Breast epithelium (tissue), 4 donors: Measurements from ENCODE around the gene BICC1. TPM values are rescaled to one million over a fixed set of nuclear protein-coding genes. Genes with fewer than 3 reads are reported as not detected.

ENCODE experiments used
- DNase-seq, 2 donors: peaks; one replicate each; pipeline ENCODE4 v3.0.0-alpha.2; 2019; ENCODE audit warnings: low spot score in 2 of 2
- H3K27ac ChIP-seq, 2 donors: fragments of 200-600 bp; sonication (generic) in 1 of 2; one replicate each; pipeline ENCODE4 v1.5.1; 2016 to 2019; ENCODE audit warnings: mild to moderate bottlenecking in 1 of 2
- H3K27me3 ChIP-seq, 2 donors: fragments of 200-600 bp; sonication (generic) in 1 of 2; one replicate each; pipeline versions ENCODE4 v1.5.1 to v1.6.0; 2017 to 2019; ENCODE audit warnings: control low read depth in 1 of 2, mild to moderate bottlenecking in 1 of 2
- H3K36me3 ChIP-seq: fragments of 200-600 bp; one replicate; pipeline ENCODE4 v1.5.1; 2019
- H3K4me1 ChIP-seq, 2 donors: fragments of 200-600 bp; sonication (generic); one replicate each; pipeline ENCODE4 v1.5.1; 2016 to 2019; ENCODE audit warnings: control low read depth in 1 of 2
- H3K4me3 ChIP-seq, 3 donors: fragments of 200-600 bp; sonication (generic); 1 replicate in 2 of 3; 2 replicates in 1 of 3; pipeline ENCODE4 v1.5.1; 2016 to 2019; ENCODE audit warnings: mild to moderate bottlenecking in 3 of 3, moderate library complexity in 2 of 3
- H3K9me3 ChIP-seq, 2 donors: fragments of 200-600 bp; sonication (generic) in 1 of 2; one replicate each; pipeline ENCODE4 v1.5.1; 2016 to 2019; ENCODE audit warnings: control low read depth in 1 of 2
- POLR2A ChIP-seq: fragments of 450-650 bp; IDR thresholded peaks from one replicate; pipeline ENCODE4 v1.6.1; 2016; ENCODE audit warnings: antibody characterized with exemption, mild to moderate bottlenecking, moderate library complexity
- POLR2AphosphoS5 ChIP-seq, 3 donors: sonication (generic); formaldehyde crosslinking; IDR thresholded peaks; one replicate each; pipeline ENCODE4 v1.6.1; 2017; ENCODE audit warnings: antibody characterized with exemption in 3 of 3
- intact Hi-C: fragments of 100-400 bp; cut with DNase I; formaldehyde crosslinking; loops from one replicate; pipeline ENCODE4 v1.15.1; 2023; ENCODE audit warnings: low total_unique reads
- total RNA-seq, 3 donors: library from RNA; depleted of rRNA; stranded (reverse); fragments of >200 nt; gene quantifications; one replicate each; pipeline ENCODE4 v1.1.0, GENCODE V29; 2016
- TF ChIP-seq, protein P1 (sequence below), 3 donors: fragments of 450-650 bp; IDR thresholded peaks; one replicate each; pipeline ENCODE4 v1.5.1; 2016 to 2017; ENCODE audit warnings: antibody characterized with exemption in 3 of 3, mild to moderate bottlenecking in 3 of 3, moderate library complexity in 3 of 3

The BICC1 gene
- total RNA-seq, 3 donors from 2014 or later, result 24.3 to 35.5 (median 26.2) TPM

DNA sequence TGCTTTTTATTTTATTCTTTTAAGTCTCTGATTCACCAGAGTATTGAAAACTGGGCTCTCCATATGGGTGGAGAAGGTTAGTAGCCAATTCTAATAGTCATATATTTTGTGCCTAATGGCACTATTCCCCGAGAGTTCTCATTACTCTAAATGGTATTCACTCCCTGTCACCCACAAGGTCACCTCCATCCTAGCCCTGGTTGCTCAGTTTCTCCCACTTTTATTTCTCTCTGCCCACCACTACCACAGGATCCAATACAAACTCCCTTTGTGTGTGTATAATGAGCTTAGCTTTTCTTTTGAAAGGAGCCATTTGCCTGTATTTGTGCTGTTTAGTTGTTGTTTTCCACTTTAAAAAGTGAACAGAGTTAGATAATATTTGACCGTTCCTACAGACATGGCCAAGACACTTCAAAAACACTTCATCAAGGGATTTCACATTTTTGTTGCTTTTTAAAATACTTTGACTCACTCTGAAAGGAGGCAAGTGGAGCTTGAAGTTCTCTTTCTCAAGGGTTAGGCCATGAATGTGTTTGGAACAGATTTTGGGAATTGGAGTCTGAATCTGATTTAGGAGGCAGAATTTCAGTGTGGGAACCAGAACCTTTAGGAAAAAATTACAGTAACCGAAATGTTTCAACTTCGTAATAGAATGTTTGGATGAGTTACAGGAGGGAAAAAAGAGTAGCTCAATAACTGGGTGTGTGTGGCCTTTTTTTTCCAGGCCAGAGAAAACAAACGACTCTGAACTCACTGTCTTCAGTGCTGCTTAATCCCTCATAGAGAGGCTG, 321.3 kb downstream of the BICC1 start:
- no peaks in the 10 kb centered on the region for H3K36me3 ChIP-seq
- H3K4me1 ChIP-seq, result no peaks in the 10 kb centered on the region
- TF ChIP-seq POLR2A (no peak), POLR2AphosphoS5 (IDR thresholded peaks at IDR 0.05) (no peak)
- TF ChIP-seq, protein P1, sequence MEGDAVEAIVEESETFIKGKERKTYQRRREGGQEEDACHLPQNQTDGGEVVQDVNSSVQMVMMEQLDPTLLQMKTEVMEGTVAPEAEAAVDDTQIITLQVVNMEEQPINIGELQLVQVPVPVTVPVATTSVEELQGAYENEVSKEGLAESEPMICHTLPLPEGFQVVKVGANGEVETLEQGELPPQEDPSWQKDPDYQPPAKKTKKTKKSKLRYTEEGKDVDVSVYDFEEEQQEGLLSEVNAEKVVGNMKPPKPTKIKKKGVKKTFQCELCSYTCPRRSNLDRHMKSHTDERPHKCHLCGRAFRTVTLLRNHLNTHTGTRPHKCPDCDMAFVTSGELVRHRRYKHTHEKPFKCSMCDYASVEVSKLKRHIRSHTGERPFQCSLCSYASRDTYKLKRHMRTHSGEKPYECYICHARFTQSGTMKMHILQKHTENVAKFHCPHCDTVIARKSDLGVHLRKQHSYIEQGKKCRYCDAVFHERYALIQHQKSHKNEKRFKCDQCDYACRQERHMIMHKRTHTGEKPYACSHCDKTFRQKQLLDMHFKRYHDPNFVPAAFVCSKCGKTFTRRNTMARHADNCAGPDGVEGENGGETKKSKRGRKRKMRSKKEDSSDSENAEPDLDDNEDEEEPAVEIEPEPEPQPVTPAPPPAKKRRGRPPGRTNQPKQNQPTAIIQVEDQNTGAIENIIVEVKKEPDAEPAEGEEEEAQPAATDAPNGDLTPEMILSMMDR (IDR thresholded peaks at IDR 0.05), result no peak
- no peak for DNase-seq
- H3K9me3 ChIP-seq, result no peaks in the 10 kb centered on the region
- intact Hi-C loops, result no loop called here
- H3K4me3 ChIP-seq, result no peak overlapping the region
- H3K27me3 ChIP-seq, result no peaks in the 10 kb centered on the region
- peak overlapping the region; percentile 4 to 13 for H3K27ac ChIP-seq

GRCh38 chr10:58836176-58836700, 323.6 kb downstream of the BICC1 start:
- DNase-seq, result no peak
- Histone ChIP-seq H3K4me3 (no peak overlapping the region), H3K9me3 (no peaks in the 10 kb centered on the region), H3K27me3 (no peaks in the 10 kb centered on the region), H3K27ac (no peak overlapping the region), H3K36me3 (no peaks in the 10 kb centered on the region), H3K4me1 (no peaks in the 10 kb centered on the region)
- no peak for TF ChIP-seq POLR2AphosphoS5 (IDR thresholded peaks at IDR 0.05)
- intact Hi-C loops, result no loop called here

DNA sequence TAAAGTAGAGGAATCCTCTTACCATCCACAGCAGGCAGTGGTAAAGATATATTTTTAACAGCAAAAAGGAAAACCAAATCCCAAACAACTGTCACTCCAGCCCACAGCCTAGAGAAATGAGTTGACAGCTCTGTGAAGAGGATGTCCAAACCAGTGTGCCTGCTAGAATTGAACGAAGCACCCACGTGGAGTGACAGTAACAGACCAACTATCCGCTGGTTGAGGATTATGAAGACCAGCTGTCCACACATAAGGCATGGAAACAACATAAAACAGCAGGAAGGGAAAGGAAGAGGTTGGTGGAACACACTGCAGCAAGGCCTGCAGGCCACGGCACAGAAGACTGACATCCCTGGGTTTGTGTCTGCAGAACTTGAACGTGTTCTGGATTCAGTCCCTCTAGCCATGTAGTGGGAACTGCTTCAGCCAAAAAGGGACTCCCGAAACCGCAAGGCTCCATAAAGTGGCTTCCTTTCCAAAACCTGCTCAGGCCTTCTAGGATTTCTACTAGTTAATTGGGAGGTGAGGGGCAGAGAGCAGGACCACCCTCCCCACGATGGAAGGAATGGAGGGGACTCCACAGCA, 324.4 kb downstream of the BICC1 start:
- DNase-seq, result no peak
- Histone ChIP-seq H3K27ac (no peak overlapping the region), H3K4me3 (no peak overlapping the region), H3K4me1 (no peaks in the 10 kb centered on the region), H3K27me3 (no peaks in the 10 kb centered on the region), H3K36me3 (no peaks in the 10 kb centered on the region), H3K9me3 (no peaks in the 10 kb centered on the region)
- intact Hi-C loops, result no loop called here
- TF ChIP-seq, protein P1 (IDR thresholded peaks at IDR 0.05), result no peak
- no peak for TF ChIP-seq POLR2A
- no peak for TF ChIP-seq POLR2AphosphoS5 (IDR thresholded peaks at IDR 0.05)

GRCh38 chr10:58837826-58838225, 325.2 kb downstream of the BICC1 start:
- no peak for DNase-seq
- Histone ChIP-seq H3K9me3 (no peaks in the 10 kb centered on the region), H3K27me3 (no peaks in the 10 kb centered on the region), H3K4me3 (no peak overlapping the region), H3K36me3 (no peaks in the 10 kb centered on the region), H3K4me1 (no peaks in the 10 kb centered on the region), H3K27ac (no peak overlapping the region)
- no peak for TF ChIP-seq POLR2AphosphoS5 (IDR thresholded peaks at IDR 0.05)
- intact Hi-C loops, result no loop called here

DNA sequence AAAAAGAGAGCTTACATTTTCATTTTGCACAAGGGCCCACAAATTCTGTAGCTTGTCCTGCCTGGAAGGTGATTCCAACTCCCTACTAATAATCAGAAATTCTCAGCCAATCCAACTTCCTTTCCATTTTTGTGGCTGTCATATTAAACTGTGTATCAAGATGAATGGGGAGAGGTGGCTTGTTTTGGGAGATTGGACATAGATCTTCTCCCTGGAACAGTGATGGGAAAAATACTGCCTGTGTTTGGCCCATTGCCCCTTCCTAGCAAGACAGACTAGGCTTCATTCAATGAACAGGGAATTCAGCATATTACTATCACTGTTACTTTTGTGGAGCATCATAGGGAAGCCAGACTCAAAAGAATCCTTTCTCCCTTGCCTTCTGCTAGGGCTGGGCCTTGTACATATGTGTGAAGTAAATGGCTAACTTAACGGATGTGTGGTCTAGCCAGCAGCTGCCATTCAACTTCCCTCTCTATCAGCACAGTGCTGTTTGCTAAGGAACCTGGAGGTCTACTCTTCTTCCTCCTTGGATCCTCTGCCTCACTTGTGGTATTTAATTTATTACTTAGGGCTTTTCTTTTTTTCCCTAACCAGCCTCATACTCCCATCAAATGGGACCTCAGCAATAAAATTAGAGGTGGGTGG, 326.0 kb downstream of the BICC1 start:
- DNase-seq, result no peak
- TF ChIP-seq POLR2AphosphoS5 (IDR thresholded peaks at IDR 0.05), result no peak
- TF ChIP-seq, protein P1 (IDR thresholded peaks at IDR 0.05), result no peak
- no peak for TF ChIP-seq POLR2A
- no peak overlapping the region for H3K27ac ChIP-seq
- no peaks in the 10 kb centered on the region for H3K4me1 ChIP-seq
- H3K4me3 ChIP-seq, result no peak overlapping the region
- H3K9me3 ChIP-seq, result no peaks in the 10 kb centered on the region
- intact Hi-C loops, result no loop called here
- H3K27me3 ChIP-seq, result no peaks in the 10 kb centered on the region
- H3K36me3 ChIP-seq, result no peaks in the 10 kb centered on the region

- Histone ChIP-seq H3K36me3 (no peaks in the 10 kb centered on the region), H3K4me3 (no peak overlapping the region), H3K4me1 (no peaks in the 10 kb centered on the region), H3K27ac (no peak overlapping the region), H3K9me3 (no peaks in the 10 kb centered on the region), H3K27me3 (no peaks in the 10 kb centered on the region)
- no peak for DNase-seq
- intact Hi-C loops, result no loop called here
- TF ChIP-seq POLR2A (no peak), POLR2AphosphoS5 (IDR thresholded peaks at IDR 0.05) (no peak)
- TF ChIP-seq, protein P1 (IDR thresholded peaks at IDR 0.05), result no peak
Measured at GRCh38 chr10:58839771-58840170, 327.1 kb downstream of the BICC1 start.
